Progenitor cell of endocrine pancreas (in vitro differentiated cells): ENCODE measurements around the gene VDAC1. TPM values are rescaled to one million over a fixed set of nuclear protein-coding genes. Genes with fewer than 3 reads are reported as not detected.
"Not testable (repeated sequence)": the region's sequence is repeated elsewhere in the genome, so short reads cannot be mapped to it uniquely, and the experiment has no call there.

Source experiments
- DNase-seq: peaks from one replicate; pipeline ENCODE4 v3.0.0; 2021; ENCODE audit warnings: low spot score; ENCODE audit not compliant: unreplicated experiment
- H3K27ac Mint-ChIP-seq: 2 replicates; pipeline ENCODE4 v1.8.0; 2021; ENCODE audit warnings: mild to moderate bottlenecking, moderate library complexity, mixed read lengths
- H3K27me3 Mint-ChIP-seq: 2 replicates; pipeline ENCODE4 v1.8.0; 2021; ENCODE audit warnings: mixed read lengths
- H3K36me3 Mint-ChIP-seq: 2 replicates; pipeline ENCODE4 v1.8.0; 2022; ENCODE audit warnings: mixed read lengths; ENCODE audit not compliant: insufficient read depth
- H3K4me1 Mint-ChIP-seq: 2 replicates; pipeline ENCODE4 v1.8.0; 2021; ENCODE audit warnings: low read depth, mixed read lengths
- H3K4me3 Mint-ChIP-seq: 2 replicates; pipeline ENCODE4 v1.8.0; 2021; ENCODE audit warnings: low read depth, mild to moderate bottlenecking, moderate library complexity, mixed read lengths
- H3K9me3 Mint-ChIP-seq: 2 replicates; pipeline ENCODE4 v1.8.0; 2021; ENCODE audit warnings: low read depth, mixed read lengths
- CTCF ChIP-seq: fragments of 200-600 bp; sonication (generic); IDR thresholded peaks from one replicate; pipeline ENCODE4 v1.5.0; 2021; ENCODE audit warnings: antibody characterized with exemption, mild to moderate bottlenecking; ENCODE audit not compliant: unreplicated experiment
- total RNA-seq: library from RNA; stranded (reverse); gene quantifications from 2 replicates; pipeline ENCODE4 v1.2.1, GENCODE V29; 2021

Gene VDAC1
- total RNA-seq, 1 donor from 2014 or later = 123 TPM

- Mint-ChIP-seq H3K27me3 (peaks cover 4% of the 10 kb centered on the region), H3K27ac (no peak overlapping the region), H3K4me1 (peaks cover 19% of the 10 kb centered on the region), H3K4me3 (no peak overlapping the region), H3K9me3 (peaks cover 3% of the 10 kb centered on the region), H3K36me3 (no peaks in the 10 kb centered on the region)
- no peak for DNase-seq
- TF ChIP-seq CTCF = no peak
Observed at GRCh38 chr5:133936651-133937015, 68.1 kb downstream of the VDAC1 start.

- not testable (repeated sequence) for H3K27ac Mint-ChIP-seq, H3K36me3 Mint-ChIP-seq, DNase-seq, H3K9me3 Mint-ChIP-seq, H3K4me3 Mint-ChIP-seq, H3K27me3 Mint-ChIP-seq
- peaks cover 19% of the 10 kb centered on the region for H3K4me1 Mint-ChIP-seq
Observed at GRCh38 chr5:133935991-133936650, 68.7 kb downstream of the VDAC1 start.

GRCh38 chr5:133935667-133935940, 69.2 kb downstream of the VDAC1 start:
- DNase-seq = no peak
- H3K27me3 Mint-ChIP-seq = peaks cover 4% of the 10 kb centered on the region
- H3K9me3 Mint-ChIP-seq = peaks cover 3% of the 10 kb centered on the region
- no peak overlapping the region for H3K4me3 Mint-ChIP-seq
- TF ChIP-seq CTCF = no peak
- peaks cover 19% of the 10 kb centered on the region for H3K4me1 Mint-ChIP-seq
- no peaks in the 10 kb centered on the region for H3K36me3 Mint-ChIP-seq
- no peak overlapping the region for H3K27ac Mint-ChIP-seq

- Mint-ChIP-seq H3K4me1 (peaks cover 19% of the 10 kb centered on the region), H3K4me3 (no peak overlapping the region)
Observed at GRCh38 chr5:133934822-133935666, 69.7 kb downstream of the VDAC1 start.

GRCh38 chr5:133934311-133934710, 70.5 kb downstream of the VDAC1 start:
- no peaks in the 10 kb centered on the region for H3K9me3 Mint-ChIP-seq
- no peak overlapping the region for H3K27ac Mint-ChIP-seq
- H3K4me3 Mint-ChIP-seq = no peak overlapping the region
- TF ChIP-seq CTCF = no peak
- peaks cover 15% of the 10 kb centered on the region for H3K4me1 Mint-ChIP-seq
- no peaks in the 10 kb centered on the region for H3K36me3 Mint-ChIP-seq
- H3K27me3 Mint-ChIP-seq = peaks cover 4% of the 10 kb centered on the region
- no peak for DNase-seq

More at GRCh38 chr5:133934822-133935666, 69.7 kb downstream of the VDAC1 start:
- no peak for TF ChIP-seq CTCF
- no peaks in the 10 kb centered on the region for H3K36me3 Mint-ChIP-seq
- no peak overlapping the region for H3K27ac Mint-ChIP-seq
- no peak for DNase-seq
- peaks cover 4% of the 10 kb centered on the region for H3K27me3 Mint-ChIP-seq
- peaks cover 3% of the 10 kb centered on the region for H3K9me3 Mint-ChIP-seq
